CD14-positive monocyte (primary cell): ENCODE results near the gene DLG1. TPM values are rescaled to one million over a fixed set of nuclear protein-coding genes. Genes with fewer than 3 reads are reported as not detected.

Experiments used
- DNase-seq, 3 donors: peaks; one replicate each; pipeline ENCODE4 v3.0.0-alpha.2; 2011 to 2022
- H2AFZ ChIP-seq: 2 replicates; pipeline ENCODE4 v1.6.0; 2012; ENCODE audit warnings: mild to moderate bottlenecking, low read depth, low read length, inconsistent platforms; ENCODE audit not compliant: insufficient read depth, poor library complexity, severe bottlenecking
- H3K27ac ChIP-seq, 2 donors: 1 replicate in 1 of 2; 2 replicates in 1 of 2; pipeline ENCODE4 v1.5.1; 2012 to 2013; ENCODE audit warnings: low read length in 2 of 2, control low read depth in 1 of 2, inconsistent platforms in 1 of 2, low read depth in 1 of 2, mild to moderate bottlenecking in 1 of 2
- H3K27me3 ChIP-seq, 2 donors: one replicate each; pipeline versions ENCODE4 v1.6.0 to v1.6.1; 2011 to 2013; ENCODE audit warnings: low read length in 2 of 2; ENCODE audit not compliant: control insufficient read depth in 2 of 2, insufficient read depth in 2 of 2
- H3K36me3 ChIP-seq, 2 donors: replicated peaks in 1 of 2; 1 replicate in 1 of 2; 2 replicates in 1 of 2; pipeline versions ENCODE4 v1.5.1 to v1.6.1; 2012 to 2013; ENCODE audit warnings: low read length in 2 of 2, control low read depth in 1 of 2, inconsistent platforms in 1 of 2, mild to moderate bottlenecking in 1 of 2; ENCODE audit not compliant: insufficient read depth in 2 of 2, control insufficient read depth in 1 of 2
- H3K4me1 ChIP-seq, 2 donors: 1 replicate in 1 of 2; 2 replicates in 1 of 2; pipeline versions ENCODE4 v1.5.1 to v1.6.1; 2012 to 2013; ENCODE audit warnings: low read length in 2 of 2, control low read depth in 1 of 2, inconsistent platforms in 1 of 2, mild to moderate bottlenecking in 1 of 2, moderate library complexity in 1 of 2; ENCODE audit not compliant: insufficient read depth in 2 of 2, control insufficient read depth in 1 of 2
- H3K4me2 ChIP-seq: replicated peaks from 2 replicates; pipeline ENCODE3; 2012; ENCODE audit warnings: low read length, moderate library complexity, mild to moderate bottlenecking; ENCODE audit not compliant: poor library complexity, severe bottlenecking; ENCODE audit errors: extremely low read depth
- H3K4me3 ChIP-seq, 3 experiments: fragments of 200-600 bp in 1 of 3; sonication (generic) in 1 of 3; replicated peaks in 1 of 3; 1 replicate in 2 of 3; 2 replicates in 1 of 3; pipeline ENCODE4 v1.5.1; 2011 to 2013; ENCODE audit warnings: low read length in 3 of 3, mild to moderate bottlenecking in 3 of 3, control low read depth in 2 of 3, low read depth in 2 of 3, inconsistent platforms in 1 of 3, moderate library complexity in 1 of 3
- H3K79me2 ChIP-seq: 2 replicates; pipeline ENCODE4 v1.6.0; 2012; ENCODE audit warnings: mild to moderate bottlenecking, control low read depth, inconsistent platforms, low read length, moderate library complexity; ENCODE audit not compliant: insufficient read depth
- H3K9ac ChIP-seq: 2 replicates; pipeline ENCODE4 v1.6.0; 2017; ENCODE audit warnings: low read length, mild to moderate bottlenecking; ENCODE audit not compliant: insufficient read depth, poor library complexity, severe bottlenecking
- H3K9me3 ChIP-seq, 2 donors: replicated peaks in 1 of 2; 1 replicate in 1 of 2; 2 replicates in 1 of 2; pipeline versions ENCODE4 v1.5.1 to v1.6.1; 2012 to 2013; ENCODE audit warnings: low read length in 2 of 2, control low read depth in 1 of 2; ENCODE audit not compliant: control insufficient read depth in 1 of 2, insufficient read depth in 1 of 2
- H4K20me1 ChIP-seq: 2 replicates; pipeline ENCODE4 v1.6.0; 2012; ENCODE audit warnings: mild to moderate bottlenecking, low read length, control low read depth, moderate library complexity; ENCODE audit not compliant: insufficient read depth
- H3K27ac Mint-ChIP-seq, 7 donors: one replicate each; pipeline ENCODE4 v1.8.0; 2020; ENCODE audit warnings: mild to moderate bottlenecking in 7 of 7, mixed read lengths in 7 of 7, moderate library complexity in 6 of 7, inconsistent platforms in 2 of 7
- H3K27me3 Mint-ChIP-seq, 3 donors: one replicate each; pipeline ENCODE4 v1.8.0; 2021 to 2022; ENCODE audit warnings: low read depth in 3 of 3, mild to moderate bottlenecking in 3 of 3, mixed read lengths in 3 of 3, moderate library complexity in 3 of 3, inconsistent platforms in 1 of 3
- H3K36me3 Mint-ChIP-seq, 2 donors: one replicate each; pipeline ENCODE4 v1.8.0; 2020; ENCODE audit warnings: mixed read lengths in 2 of 2, inconsistent platforms in 1 of 2, mild to moderate bottlenecking in 1 of 2
- H3K4me1 Mint-ChIP-seq: one replicate; pipeline ENCODE4 v1.8.0; 2020; ENCODE audit warnings: mild to moderate bottlenecking, mixed read lengths
- H3K4me3 Mint-ChIP-seq, 2 donors: one replicate each; pipeline ENCODE4 v1.8.0; 2020; ENCODE audit warnings: mild to moderate bottlenecking in 2 of 2, mixed read lengths in 2 of 2, moderate library complexity in 1 of 2
- H3K9me3 Mint-ChIP-seq, 7 donors: one replicate each; pipeline ENCODE4 v1.8.0; 2020 to 2022; ENCODE audit warnings: mixed read lengths in 7 of 7, mild to moderate bottlenecking in 6 of 7, moderate library complexity in 6 of 7, inconsistent platforms in 2 of 7
- CTCF ChIP-seq: fragments of 200-600 bp; IDR thresholded peaks from one replicate; pipeline ENCODE4 v1.8.0; 2022; ENCODE audit warnings: antibody characterized with exemption, mild to moderate bottlenecking
- WGBS: methylation state at CpG from one replicate; pipeline ENCODE4 v1.1.5; 2013; ENCODE audit warnings: missing lambda C conversion rate; ENCODE audit not compliant: insufficient coverage; 5-methylcytosine and 5-hydroxymethylcytosine counted together
- intact Hi-C, 2 donors: fragments of 100-400 bp; cut with micrococcal nuclease; formaldehyde crosslinking; loops; one replicate each; pipeline versions ENCODE4 v1.15.0 to v1.15.1; 2023
- polyA plus RNA-seq, 3 donors: library from polyadenylated mRNA; depleted of rRNA in 1 of 3; unstranded in 2 of 3; stranded (reverse) in 1 of 3; fragments of 300-500 nt in 2 of 3; fragments of >200 nt in 1 of 3; fragmentation: Illumina TruSeq in 2 of 3; gene quantifications; 1 replicate in 2 of 3; 2 replicates in 1 of 3; pipeline ENCODE4 v1.2.3, GENCODE V29; 2012 to 2021

The DLG1 gene
- polyA plus RNA-seq, 3 donors = 6.5 to 21.9 (median 10.2) TPM

GRCh38 chr3:197171481-197172067 lies 126.8 kb downstream of the DLG1 start:
- H3K9me3 ChIP-seq = no peaks in the 10 kb centered on the region
- TF ChIP-seq CTCF = no peak
- H3K27me3 ChIP-seq = no peaks in the 10 kb centered on the region
- H3K36me3 Mint-ChIP-seq = peaks cover 6% of the 10 kb centered on the region in 2 donors
- H3K27ac Mint-ChIP-seq = no peak overlapping the region
- DNase-seq = no peak
- H3K9ac ChIP-seq = no peak overlapping the region
- H3K36me3 ChIP-seq = no peaks in the 10 kb centered on the region
- no peak overlapping the region for H3K4me3 Mint-ChIP-seq
- no peak overlapping the region for H3K4me2 ChIP-seq
- H3K27me3 Mint-ChIP-seq = no peaks in the 10 kb centered on the region
- peaks cover 0 to under 1% (median 0%) of the 10 kb centered on the region in 7 donors for H3K9me3 Mint-ChIP-seq
- no peaks in the 10 kb centered on the region for H3K4me1 ChIP-seq
- H2AFZ ChIP-seq = no peak overlapping the region
- peaks cover 6% of the 10 kb centered on the region for H3K4me1 Mint-ChIP-seq
- no peaks in the 10 kb centered on the region for H4K20me1 ChIP-seq
- WGBS = no CpG with 5 or more reads among the region's 1 CpG
- H3K4me3 ChIP-seq = no peak overlapping the region
- intact Hi-C loops = no loop called here
- no peak overlapping the region for H3K27ac ChIP-seq
- H3K79me2 ChIP-seq = peaks cover 6% of the 10 kb centered on the region

- Histone ChIP-seq H3K4me1 (no peaks in the 10 kb centered on the region), H3K79me2 (peaks cover 6% of the 10 kb centered on the region), H3K27me3 (no peaks in the 10 kb centered on the region), H3K27ac (no peak overlapping the region), H3K9ac (no peak overlapping the region), H3K36me3 (no peaks in the 10 kb centered on the region), H3K4me3 (no peak overlapping the region), H4K20me1 (no peaks in the 10 kb centered on the region), H3K4me2 (no peak overlapping the region), H2AFZ (no peak overlapping the region), H3K9me3 (no peaks in the 10 kb centered on the region)
- intact Hi-C loops = no loop called here
- H3K4me3 Mint-ChIP-seq = no peak overlapping the region
- H3K27ac Mint-ChIP-seq = no peak overlapping the region
- no peaks in the 10 kb centered on the region for H3K27me3 Mint-ChIP-seq
- DNase-seq = no peak
- peaks cover 5% of the 10 kb centered on the region for H3K4me1 Mint-ChIP-seq
- peaks cover 0 to 2% (median 0%) of the 10 kb centered on the region in 7 donors for H3K9me3 Mint-ChIP-seq
- H3K36me3 Mint-ChIP-seq = peaks cover 7 to 8% of the 10 kb centered on the region in 2 donors
- TF ChIP-seq CTCF = no peak
- WGBS = no CpG with 5 or more reads among the region's 1 CpG
Observed at GRCh38 chr3:197169028-197169427, 129.4 kb downstream of the DLG1 start.
